HepG2 (cell line): Measurements from ENCODE around the gene CLDN19.

Experiments used
- FIP1L1 ChIP-seq: fragments of 200-400 bp; formaldehyde crosslinking; IDR thresholded peaks from 2 replicates; pipeline ENCODE4 v1.6.1; 2018; ENCODE audit warnings: low read depth, mild to moderate bottlenecking, low read length, moderate library complexity, borderline replicate concordance; ENCODE audit not compliant: insufficient read depth
- FOXK1 ChIP-seq: sonication (generic); formaldehyde crosslinking; IDR thresholded peaks from 2 replicates; pipeline ENCODE4 v1.4.0; 2020; ENCODE audit warnings: low read depth, missing genetic modification reagents, borderline replicate concordance
- HCFC1 ChIP-seq: fragments of 150-350 bp; IDR thresholded peaks from 2 replicates; pipeline ENCODE4 v1.6.1; 2014; ENCODE audit warnings: low read depth, low read length
- POLR2AphosphoS5 ChIP-seq: IDR thresholded peaks from 2 replicates; pipeline ENCODE4 v1.6.1; 2012; ENCODE audit warnings: low read depth, low read length
- RFXANK ChIP-seq: IDR thresholded peaks from 2 replicates; pipeline ENCODE4 v1.6.1; 2016
- SNAI1 ChIP-seq: sonication (generic); formaldehyde crosslinking; IDR thresholded peaks from 2 replicates; pipeline ENCODE4 v1.5.0; 2020; ENCODE audit warnings: mild to moderate bottlenecking, missing genetic modification reagents, borderline replicate concordance
- ZKSCAN8 ChIP-seq: IDR thresholded peaks from 2 replicates; pipeline ENCODE4 v1.6.1; 2016; ENCODE audit warnings: borderline replicate concordance, missing genetic modification reagents, missing compliant biosample characterization
- ZNF121 ChIP-seq: sonication (generic); formaldehyde crosslinking; IDR thresholded peaks from 2 replicates; pipeline ENCODE4 v1.5.0; 2020; ENCODE audit warnings: mild to moderate bottlenecking, missing genetic modification reagents
- TF ChIP-seq, protein P1 (sequence below): sonication (generic); formaldehyde crosslinking; IDR thresholded peaks from 2 replicates; pipeline ENCODE4 v1.5.1; 2020; ENCODE audit warnings: missing genetic modification reagents, mild to moderate bottlenecking, borderline replicate concordance
- TF ChIP-seq, protein P2 (sequence below): sonication (generic); formaldehyde crosslinking; IDR thresholded peaks from 2 replicates; pipeline ENCODE4 v1.5.0; 2020; ENCODE audit warnings: mild to moderate bottlenecking, missing genetic modification reagents, moderate library complexity
- TF ChIP-seq, protein P3 (sequence below): sonication (generic); formaldehyde crosslinking; IDR thresholded peaks from 2 replicates; pipeline ENCODE4 v1.5.1; 2020; ENCODE audit warnings: mild to moderate bottlenecking, missing genetic modification reagents, borderline replicate concordance
- TF ChIP-seq, protein P4 (sequence below), 2 experiments: IDR thresholded peaks; 2 replicates each; pipeline ENCODE4 v1.6.1; 2011 to 2012; ENCODE audit warnings: low read length in 2 of 2, borderline replicate concordance in 1 of 2, low read depth in 1 of 2, mild to moderate bottlenecking in 1 of 2, moderate library complexity in 1 of 2

DNA sequence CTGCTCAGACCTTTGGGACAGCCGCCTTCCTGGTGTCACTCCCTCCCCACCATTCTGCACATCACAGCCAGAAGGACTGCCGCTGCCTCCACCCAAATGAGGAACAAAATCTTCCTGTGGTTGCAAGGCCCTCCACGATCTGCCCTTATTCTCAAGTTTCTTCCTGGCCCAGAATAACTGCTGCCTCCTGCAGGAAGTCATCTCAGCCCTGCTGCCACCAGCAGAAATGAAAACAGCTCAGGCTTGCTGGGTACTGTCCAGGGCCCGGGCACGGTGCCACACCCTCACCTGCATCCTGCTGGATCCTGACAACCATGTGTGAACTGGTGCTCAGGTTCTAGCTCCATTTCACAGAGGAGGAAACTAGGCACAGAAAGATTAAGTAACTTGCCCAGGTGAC, 2.8 kb downstream of the CLDN19 start:
- TF ChIP-seq POLR2AphosphoS5, result no peak
- TF ChIP-seq, protein P1, sequence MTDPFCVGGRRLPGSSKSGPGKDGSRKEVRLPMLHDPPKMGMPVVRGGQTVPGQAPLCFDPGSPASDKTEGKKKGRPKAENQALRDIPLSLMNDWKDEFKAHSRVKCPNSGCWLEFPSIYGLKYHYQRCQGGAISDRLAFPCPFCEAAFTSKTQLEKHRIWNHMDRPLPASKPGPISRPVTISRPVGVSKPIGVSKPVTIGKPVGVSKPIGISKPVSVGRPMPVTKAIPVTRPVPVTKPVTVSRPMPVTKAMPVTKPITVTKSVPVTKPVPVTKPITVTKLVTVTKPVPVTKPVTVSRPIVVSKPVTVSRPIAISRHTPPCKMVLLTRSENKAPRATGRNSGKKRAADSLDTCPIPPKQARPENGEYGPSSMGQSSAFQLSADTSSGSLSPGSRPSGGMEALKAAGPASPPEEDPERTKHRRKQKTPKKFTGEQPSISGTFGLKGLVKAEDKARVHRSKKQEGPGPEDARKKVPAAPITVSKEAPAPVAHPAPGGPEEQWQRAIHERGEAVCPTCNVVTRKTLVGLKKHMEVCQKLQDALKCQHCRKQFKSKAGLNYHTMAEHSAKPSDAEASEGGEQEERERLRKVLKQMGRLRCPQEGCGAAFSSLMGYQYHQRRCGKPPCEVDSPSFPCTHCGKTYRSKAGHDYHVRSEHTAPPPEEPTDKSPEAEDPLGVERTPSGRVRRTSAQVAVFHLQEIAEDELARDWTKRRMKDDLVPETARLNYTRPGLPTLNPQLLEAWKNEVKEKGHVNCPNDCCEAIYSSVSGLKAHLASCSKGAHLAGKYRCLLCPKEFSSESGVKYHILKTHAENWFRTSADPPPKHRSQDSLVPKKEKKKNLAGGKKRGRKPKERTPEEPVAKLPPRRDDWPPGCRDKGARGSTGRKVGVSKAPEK (CRISPR knock-in tag), result no peak
- TF ChIP-seq, protein P2, sequence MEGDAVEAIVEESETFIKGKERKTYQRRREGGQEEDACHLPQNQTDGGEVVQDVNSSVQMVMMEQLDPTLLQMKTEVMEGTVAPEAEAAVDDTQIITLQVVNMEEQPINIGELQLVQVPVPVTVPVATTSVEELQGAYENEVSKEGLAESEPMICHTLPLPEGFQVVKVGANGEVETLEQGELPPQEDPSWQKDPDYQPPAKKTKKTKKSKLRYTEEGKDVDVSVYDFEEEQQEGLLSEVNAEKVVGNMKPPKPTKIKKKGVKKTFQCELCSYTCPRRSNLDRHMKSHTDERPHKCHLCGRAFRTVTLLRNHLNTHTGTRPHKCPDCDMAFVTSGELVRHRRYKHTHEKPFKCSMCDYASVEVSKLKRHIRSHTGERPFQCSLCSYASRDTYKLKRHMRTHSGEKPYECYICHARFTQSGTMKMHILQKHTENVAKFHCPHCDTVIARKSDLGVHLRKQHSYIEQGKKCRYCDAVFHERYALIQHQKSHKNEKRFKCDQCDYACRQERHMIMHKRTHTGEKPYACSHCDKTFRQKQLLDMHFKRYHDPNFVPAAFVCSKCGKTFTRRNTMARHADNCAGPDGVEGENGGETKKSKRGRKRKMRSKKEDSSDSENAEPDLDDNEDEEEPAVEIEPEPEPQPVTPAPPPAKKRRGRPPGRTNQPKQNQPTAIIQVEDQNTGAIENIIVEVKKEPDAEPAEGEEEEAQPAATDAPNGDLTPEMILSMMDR (CRISPR knock-in tag), result no peak
- TF ChIP-seq HCFC1, result no peak
- TF ChIP-seq RFXANK (CRISPR knock-in tag), result no peak
- TF ChIP-seq, protein P3, sequence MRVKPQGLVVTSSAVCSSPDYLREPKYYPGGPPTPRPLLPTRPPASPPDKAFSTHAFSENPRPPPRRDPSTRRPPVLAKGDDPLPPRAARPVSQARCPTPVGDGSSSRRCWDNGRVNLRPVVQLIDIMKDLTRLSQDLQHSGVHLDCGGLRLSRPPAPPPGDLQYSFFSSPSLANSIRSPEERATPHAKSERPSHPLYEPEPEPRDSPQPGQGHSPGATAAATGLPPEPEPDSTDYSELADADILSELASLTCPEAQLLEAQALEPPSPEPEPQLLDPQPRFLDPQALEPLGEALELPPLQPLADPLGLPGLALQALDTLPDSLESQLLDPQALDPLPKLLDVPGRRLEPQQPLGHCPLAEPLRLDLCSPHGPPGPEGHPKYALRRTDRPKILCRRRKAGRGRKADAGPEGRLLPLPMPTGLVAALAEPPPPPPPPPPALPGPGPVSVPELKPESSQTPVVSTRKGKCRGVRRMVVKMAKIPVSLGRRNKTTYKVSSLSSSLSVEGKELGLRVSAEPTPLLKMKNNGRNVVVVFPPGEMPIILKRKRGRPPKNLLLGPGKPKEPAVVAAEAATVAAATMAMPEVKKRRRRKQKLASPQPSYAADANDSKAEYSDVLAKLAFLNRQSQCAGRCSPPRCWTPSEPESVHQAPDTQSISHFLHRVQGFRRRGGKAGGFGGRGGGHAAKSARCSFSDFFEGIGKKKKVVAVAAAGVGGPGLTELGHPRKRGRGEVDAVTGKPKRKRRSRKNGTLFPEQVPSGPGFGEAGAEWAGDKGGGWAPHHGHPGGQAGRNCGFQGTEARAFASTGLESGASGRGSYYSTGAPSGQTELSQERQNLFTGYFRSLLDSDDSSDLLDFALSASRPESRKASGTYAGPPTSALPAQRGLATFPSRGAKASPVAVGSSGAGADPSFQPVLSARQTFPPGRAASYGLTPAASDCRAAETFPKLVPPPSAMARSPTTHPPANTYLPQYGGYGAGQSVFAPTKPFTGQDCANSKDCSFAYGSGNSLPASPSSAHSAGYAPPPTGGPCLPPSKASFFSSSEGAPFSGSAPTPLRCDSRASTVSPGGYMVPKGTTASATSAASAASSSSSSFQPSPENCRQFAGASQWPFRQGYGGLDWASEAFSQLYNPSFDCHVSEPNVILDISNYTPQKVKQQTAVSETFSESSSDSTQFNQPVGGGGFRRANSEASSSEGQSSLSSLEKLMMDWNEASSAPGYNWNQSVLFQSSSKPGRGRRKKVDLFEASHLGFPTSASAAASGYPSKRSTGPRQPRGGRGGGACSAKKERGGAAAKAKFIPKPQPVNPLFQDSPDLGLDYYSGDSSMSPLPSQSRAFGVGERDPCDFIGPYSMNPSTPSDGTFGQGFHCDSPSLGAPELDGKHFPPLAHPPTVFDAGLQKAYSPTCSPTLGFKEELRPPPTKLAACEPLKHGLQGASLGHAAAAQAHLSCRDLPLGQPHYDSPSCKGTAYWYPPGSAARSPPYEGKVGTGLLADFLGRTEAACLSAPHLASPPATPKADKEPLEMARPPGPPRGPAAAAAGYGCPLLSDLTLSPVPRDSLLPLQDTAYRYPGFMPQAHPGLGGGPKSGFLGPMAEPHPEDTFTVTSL (CRISPR knock-in tag), result no peak
- TF ChIP-seq, protein P4, sequence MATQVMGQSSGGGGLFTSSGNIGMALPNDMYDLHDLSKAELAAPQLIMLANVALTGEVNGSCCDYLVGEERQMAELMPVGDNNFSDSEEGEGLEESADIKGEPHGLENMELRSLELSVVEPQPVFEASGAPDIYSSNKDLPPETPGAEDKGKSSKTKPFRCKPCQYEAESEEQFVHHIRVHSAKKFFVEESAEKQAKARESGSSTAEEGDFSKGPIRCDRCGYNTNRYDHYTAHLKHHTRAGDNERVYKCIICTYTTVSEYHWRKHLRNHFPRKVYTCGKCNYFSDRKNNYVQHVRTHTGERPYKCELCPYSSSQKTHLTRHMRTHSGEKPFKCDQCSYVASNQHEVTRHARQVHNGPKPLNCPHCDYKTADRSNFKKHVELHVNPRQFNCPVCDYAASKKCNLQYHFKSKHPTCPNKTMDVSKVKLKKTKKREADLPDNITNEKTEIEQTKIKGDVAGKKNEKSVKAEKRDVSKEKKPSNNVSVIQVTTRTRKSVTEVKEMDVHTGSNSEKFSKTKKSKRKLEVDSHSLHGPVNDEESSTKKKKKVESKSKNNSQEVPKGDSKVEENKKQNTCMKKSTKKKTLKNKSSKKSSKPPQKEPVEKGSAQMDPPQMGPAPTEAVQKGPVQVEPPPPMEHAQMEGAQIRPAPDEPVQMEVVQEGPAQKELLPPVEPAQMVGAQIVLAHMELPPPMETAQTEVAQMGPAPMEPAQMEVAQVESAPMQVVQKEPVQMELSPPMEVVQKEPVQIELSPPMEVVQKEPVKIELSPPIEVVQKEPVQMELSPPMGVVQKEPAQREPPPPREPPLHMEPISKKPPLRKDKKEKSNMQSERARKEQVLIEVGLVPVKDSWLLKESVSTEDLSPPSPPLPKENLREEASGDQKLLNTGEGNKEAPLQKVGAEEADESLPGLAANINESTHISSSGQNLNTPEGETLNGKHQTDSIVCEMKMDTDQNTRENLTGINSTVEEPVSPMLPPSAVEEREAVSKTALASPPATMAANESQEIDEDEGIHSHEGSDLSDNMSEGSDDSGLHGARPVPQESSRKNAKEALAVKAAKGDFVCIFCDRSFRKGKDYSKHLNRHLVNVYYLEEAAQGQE (IDR thresholded peaks at IDR 0.05; ENCODE audit: borderline replicate concordance in 1 of 2, low read depth in 1 of 2, low read length in 2 of 2), result no peak
- no peak for TF ChIP-seq FOXK1 (CRISPR knock-in tag)
- no peak for TF ChIP-seq ZKSCAN8 (CRISPR knock-in tag)
- no peak for TF ChIP-seq FIP1L1
- TF ChIP-seq ZNF121 (CRISPR knock-in tag), result no peak
- no peak for TF ChIP-seq SNAI1
